ENCODE results near the gene ZNF350. TPM values are rescaled to one million over a fixed set of nuclear protein-coding genes. Genes with fewer than 3 reads are reported as not detected.
A peak's percentile ranks its signal among the peaks of the same experiment; 100 is the strongest.

ZNF350 gene
- polyA plus RNA-seq, 1 of the 3 experiments (the other 2 are of a cell fraction): 3.4 TPM

DNA sequence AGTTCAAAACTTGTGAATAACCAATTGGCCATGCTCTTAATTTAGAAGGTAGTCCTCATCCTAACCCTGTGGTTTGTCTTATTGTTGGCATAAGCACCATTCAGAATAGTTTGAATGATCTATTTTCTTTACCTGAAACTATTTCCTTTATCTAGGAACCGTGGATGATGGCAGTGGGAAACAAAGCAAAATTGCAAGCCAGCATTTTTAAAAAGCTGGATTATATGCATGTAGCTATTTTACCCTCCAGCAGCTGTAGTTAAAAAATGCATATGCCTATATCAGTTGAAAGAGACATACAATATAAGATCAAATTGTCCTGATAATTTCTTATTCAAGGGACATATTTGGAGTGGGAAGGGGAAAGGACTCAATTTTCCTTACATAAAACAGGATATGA, 40.0 kb downstream of the ZNF350 start (continued):
- TF ChIP-seq TCF12 (IDR thresholded peaks at IDR 0.05) (no peak), ELF1 (IDR thresholded peaks at IDR 0.05) (no peak), SIN3A (IDR thresholded peaks at IDR 0.05; ENCODE audit: borderline replicate concordance, low read depth, low read length) (no peak)

DNA sequence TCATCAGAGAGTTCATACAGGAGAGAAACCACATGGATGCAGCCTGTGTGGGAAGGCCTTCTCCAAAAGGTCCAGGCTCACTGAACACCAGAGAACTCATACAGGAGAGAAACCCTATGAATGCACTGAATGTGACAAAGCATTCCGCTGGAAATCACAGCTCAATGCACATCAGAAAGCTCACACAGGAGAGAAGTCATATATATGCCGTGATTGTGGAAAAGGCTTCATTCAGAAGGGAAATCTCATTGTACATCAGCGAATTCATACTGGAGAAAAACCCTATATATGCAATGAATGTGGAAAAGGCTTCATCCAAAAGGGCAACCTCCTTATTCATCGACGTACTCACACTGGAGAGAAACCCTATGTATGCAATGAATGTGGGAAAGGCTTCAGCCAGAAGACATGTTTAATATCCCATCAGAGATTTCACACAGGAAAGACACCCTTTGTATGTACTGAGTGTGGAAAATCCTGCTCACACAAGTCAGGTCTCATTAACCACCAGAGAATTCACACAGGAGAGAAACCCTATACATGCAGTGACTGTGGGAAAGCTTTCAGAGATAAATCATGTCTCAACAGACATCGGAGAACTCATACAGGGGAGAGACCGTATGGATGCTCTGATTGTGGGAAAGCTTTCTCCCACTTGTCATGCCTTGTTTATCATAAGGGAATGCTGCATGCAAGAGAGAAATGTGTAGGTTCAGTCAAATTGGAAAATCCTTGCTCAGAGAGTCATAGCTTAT, 41.7 kb downstream of the ZNF350 start:
- H3K27ac ChIP-seq (ENCODE audit: low read depth in 2 of 2, low read length in 1 of 2): no peak overlapping the region
- no peak for DNase-seq
- no peaks in the 10 kb centered on the region for H3K79me2 ChIP-seq (ENCODE audit: insufficient read depth)
- no peaks in the 10 kb centered on the region for H3K9me2 ChIP-seq
- H3K4me3 ChIP-seq (ENCODE audit: low read depth in 2 of 2, low read length in 1 of 2): peak overlapping the region in 1 of 2 experiments; percentile 17; a peak in 1 of 4 replicates
- H4K20me1 ChIP-seq (ENCODE audit: insufficient read depth): no peaks in the 10 kb centered on the region
- H3K4me2 ChIP-seq: no peak overlapping the region
- no peaks in the 10 kb centered on the region for H3F3A ChIP-seq (replicated peaks; ENCODE audit: insufficient read depth)
- POLR2A ChIA-PET: no interaction called here
- 83% methylated on average over 7 of the region's 7 CpGs for WGBS (ENCODE audit: low lambda C conversion rate)
- no peaks in the 10 kb centered on the region for H3K27me3 ChIP-seq (ENCODE audit: insufficient read depth)
- H3K9me3 ChIP-seq: peaks cover 17% of the 10 kb centered on the region
- TF ChIP-seq TEAD4 (IDR thresholded peaks at IDR 0.05; ENCODE audit: borderline replicate concordance, insufficient read depth): no peak
- TF ChIP-seq, protein P1, sequence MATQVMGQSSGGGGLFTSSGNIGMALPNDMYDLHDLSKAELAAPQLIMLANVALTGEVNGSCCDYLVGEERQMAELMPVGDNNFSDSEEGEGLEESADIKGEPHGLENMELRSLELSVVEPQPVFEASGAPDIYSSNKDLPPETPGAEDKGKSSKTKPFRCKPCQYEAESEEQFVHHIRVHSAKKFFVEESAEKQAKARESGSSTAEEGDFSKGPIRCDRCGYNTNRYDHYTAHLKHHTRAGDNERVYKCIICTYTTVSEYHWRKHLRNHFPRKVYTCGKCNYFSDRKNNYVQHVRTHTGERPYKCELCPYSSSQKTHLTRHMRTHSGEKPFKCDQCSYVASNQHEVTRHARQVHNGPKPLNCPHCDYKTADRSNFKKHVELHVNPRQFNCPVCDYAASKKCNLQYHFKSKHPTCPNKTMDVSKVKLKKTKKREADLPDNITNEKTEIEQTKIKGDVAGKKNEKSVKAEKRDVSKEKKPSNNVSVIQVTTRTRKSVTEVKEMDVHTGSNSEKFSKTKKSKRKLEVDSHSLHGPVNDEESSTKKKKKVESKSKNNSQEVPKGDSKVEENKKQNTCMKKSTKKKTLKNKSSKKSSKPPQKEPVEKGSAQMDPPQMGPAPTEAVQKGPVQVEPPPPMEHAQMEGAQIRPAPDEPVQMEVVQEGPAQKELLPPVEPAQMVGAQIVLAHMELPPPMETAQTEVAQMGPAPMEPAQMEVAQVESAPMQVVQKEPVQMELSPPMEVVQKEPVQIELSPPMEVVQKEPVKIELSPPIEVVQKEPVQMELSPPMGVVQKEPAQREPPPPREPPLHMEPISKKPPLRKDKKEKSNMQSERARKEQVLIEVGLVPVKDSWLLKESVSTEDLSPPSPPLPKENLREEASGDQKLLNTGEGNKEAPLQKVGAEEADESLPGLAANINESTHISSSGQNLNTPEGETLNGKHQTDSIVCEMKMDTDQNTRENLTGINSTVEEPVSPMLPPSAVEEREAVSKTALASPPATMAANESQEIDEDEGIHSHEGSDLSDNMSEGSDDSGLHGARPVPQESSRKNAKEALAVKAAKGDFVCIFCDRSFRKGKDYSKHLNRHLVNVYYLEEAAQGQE (IDR thresholded peaks at IDR 0.05; ENCODE audit: low read depth, low read length): no peak
- TF ChIP-seq POLR2AphosphoS5 (IDR thresholded peaks at IDR 0.05; ENCODE audit: low read depth, low read length): no peak
- no peak for TF ChIP-seq YY1 (IDR thresholded peaks at IDR 0.05; ENCODE audit: low read depth)
- TF ChIP-seq USF2 (IDR thresholded peaks at IDR 0.05; ENCODE audit: borderline replicate concordance, low read depth, low read length): no peak
- no peak for TF ChIP-seq RAD21 (IDR thresholded peaks at IDR 0.05; ENCODE audit: low read length)
- no peak for TF ChIP-seq CTCF (IDR thresholded peaks at IDR 0.05)
- no peak for TF ChIP-seq EZH2phosphoT487 (IDR thresholded peaks at IDR 0.05; ENCODE audit: borderline replicate concordance, low read depth)
- TF ChIP-seq FOXM1 (IDR thresholded peaks at IDR 0.05; ENCODE audit: low read depth): no peak
- CTCF ChIA-PET: no interaction called here
- no peak overlapping the region for H2AFZ ChIP-seq (ENCODE audit: low read depth)
- H3K9ac ChIP-seq: no peak overlapping the region
- H3K4me1 ChIP-seq (ENCODE audit: control insufficient read depth in 1 of 2, insufficient read depth in 2 of 2, low read depth in 1 of 2, low read length in 1 of 2): no peaks in the 10 kb centered on the region
- peaks cover 46 to 59% of the 10 kb centered on the region in 2 experiments for H3K36me3 ChIP-seq (replicated peaks in 1 of 2; ENCODE audit: control insufficient read depth in 1 of 2, insufficient read depth in 2 of 2, low read length in 1 of 2)
